SU-DHL-6 (cell line): ENCODE results near the gene KRTAP10-12.

Source experiments
- H2AFZ ChIP-seq: fragments of 200-600 bp; sonication (generic); 2 replicates; pipeline ENCODE4 v1.6.1; 2014; ENCODE audit warnings: low read depth, mild to moderate bottlenecking, moderate library complexity, mixed read lengths, antibody characterized with exemption, low read length; ENCODE audit not compliant: severe bottlenecking
- H3F3A ChIP-seq: fragments of 200-600 bp; shearing (Covaris generic); 2 replicates; pipeline ENCODE4 v1.6.0; 2016; ENCODE audit warnings: antibody characterized with exemption, mild to moderate bottlenecking; ENCODE audit not compliant: insufficient read depth
- H3K27ac ChIP-seq: fragments of 200-600 bp; sonication (generic); 2 replicates; pipeline ENCODE4 v1.5.1; 2016; ENCODE audit warnings: low read depth, mild to moderate bottlenecking, low read length, moderate library complexity, mixed read lengths
- H3K27me3 ChIP-seq: fragments of 200-600 bp; sonication (generic), shearing (Covaris generic); 2 replicates; pipeline ENCODE4 v1.6.0; 2014; ENCODE audit warnings: mild to moderate bottlenecking, low read length
- H3K36me3 ChIP-seq: fragments of 200-600 bp; sonication (generic); 2 replicates; pipeline ENCODE4 v1.6.1; 2014; ENCODE audit warnings: mild to moderate bottlenecking, low read length, mixed read lengths
- H3K4me2 ChIP-seq: fragments of 300-600, 200-600 bp; shearing (Covaris generic), sonication (generic); 2 replicates; pipeline ENCODE4 v1.6.0; 2014; ENCODE audit warnings: low read length, low read depth, mild to moderate bottlenecking; ENCODE audit not compliant: poor library complexity, severe bottlenecking
- H3K4me3 ChIP-seq: fragments of 200-600 bp; sonication (generic); 2 replicates; pipeline ENCODE4 v1.5.1; 2014; ENCODE audit warnings: antibody characterized with exemption, low read length, mild to moderate bottlenecking, mixed read lengths; ENCODE audit not compliant: insufficient read depth, poor library complexity, severe bottlenecking
- H3K79me2 ChIP-seq: fragments of 200-600 bp; sonication (generic); 2 replicates; pipeline ENCODE4 v1.6.1; 2014; ENCODE audit warnings: mild to moderate bottlenecking, low read length, moderate library complexity; ENCODE audit not compliant: insufficient read depth
- H3K9ac ChIP-seq: fragments of 200-600 bp; sonication (generic); 2 replicates; pipeline ENCODE4 v1.7.0; 2014; ENCODE audit warnings: mild to moderate bottlenecking, low read length
- H3K9me2 ChIP-seq: fragments of 200-600 bp; sonication (generic); replicated peaks from 2 replicates; pipeline ENCODE4 v1.6.1; 2014; ENCODE audit warnings: low read length; ENCODE audit not compliant: insufficient read depth
- H3K9me3 ChIP-seq: fragments of 200-600 bp; sonication (generic); 2 replicates; pipeline ENCODE4 v1.6.1; 2014; ENCODE audit warnings: low read length, mixed read lengths; ENCODE audit not compliant: insufficient read depth
- H4K20me1 ChIP-seq: fragments of 200-600 bp; sonication (generic); 2 replicates; pipeline ENCODE4 v1.6.1; 2014; ENCODE audit warnings: low read depth, mild to moderate bottlenecking, antibody characterized with exemption, low read length, moderate library complexity, mixed read lengths
- EZH2phosphoT487 ChIP-seq: fragments of 200-600 bp; sonication (generic), shearing (Covaris generic); conservative IDR thresholded peaks from 2 replicates; pipeline ENCODE4 v1.6.1; 2018; ENCODE audit warnings: mild to moderate bottlenecking, antibody characterized with exemption, low read length, moderate library complexity, mixed read lengths
- TF ChIP-seq, protein P1 (sequence below): fragments of 200-600 bp; sonication (generic); IDR thresholded peaks from one replicate; pipeline ENCODE4 v1.5.1; 2017; ENCODE audit warnings: antibody characterized with exemption, mild to moderate bottlenecking, low read length, moderate library complexity; ENCODE audit not compliant: insufficient read depth, poor library complexity, severe bottlenecking

Gene KRTAP10-12

DNA sequence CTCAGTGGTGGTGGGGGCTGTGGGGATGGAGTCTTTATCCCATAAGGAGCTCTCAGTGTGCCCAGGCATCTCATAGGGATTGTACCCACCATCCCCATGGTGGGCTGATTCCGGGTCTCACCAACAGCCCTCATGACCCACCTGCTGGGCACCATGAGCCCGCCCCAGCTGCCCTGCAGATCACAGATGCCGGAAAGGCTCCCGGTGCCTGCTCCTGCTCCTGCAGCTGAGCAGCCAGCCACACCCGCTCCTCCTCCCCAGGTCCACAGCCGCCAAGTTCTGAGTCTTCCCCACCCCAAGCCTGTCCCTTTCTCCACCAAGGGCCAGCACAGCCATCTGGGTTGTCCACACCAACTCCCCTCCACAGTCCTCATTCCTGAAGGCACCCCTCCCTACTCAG is 29.9 kb downstream of the KRTAP10-12 start:
- H3K4me2 ChIP-seq = no peak overlapping the region
- H3K9me2 ChIP-seq = no peaks in the 10 kb centered on the region
- no peaks in the 10 kb centered on the region for H3F3A ChIP-seq
- H2AFZ ChIP-seq = no peak overlapping the region
- no peak overlapping the region for H3K27ac ChIP-seq
- H3K79me2 ChIP-seq = no peaks in the 10 kb centered on the region
- no peaks in the 10 kb centered on the region for H4K20me1 ChIP-seq
- no peak for TF ChIP-seq EZH2phosphoT487
- TF ChIP-seq, protein P1, sequence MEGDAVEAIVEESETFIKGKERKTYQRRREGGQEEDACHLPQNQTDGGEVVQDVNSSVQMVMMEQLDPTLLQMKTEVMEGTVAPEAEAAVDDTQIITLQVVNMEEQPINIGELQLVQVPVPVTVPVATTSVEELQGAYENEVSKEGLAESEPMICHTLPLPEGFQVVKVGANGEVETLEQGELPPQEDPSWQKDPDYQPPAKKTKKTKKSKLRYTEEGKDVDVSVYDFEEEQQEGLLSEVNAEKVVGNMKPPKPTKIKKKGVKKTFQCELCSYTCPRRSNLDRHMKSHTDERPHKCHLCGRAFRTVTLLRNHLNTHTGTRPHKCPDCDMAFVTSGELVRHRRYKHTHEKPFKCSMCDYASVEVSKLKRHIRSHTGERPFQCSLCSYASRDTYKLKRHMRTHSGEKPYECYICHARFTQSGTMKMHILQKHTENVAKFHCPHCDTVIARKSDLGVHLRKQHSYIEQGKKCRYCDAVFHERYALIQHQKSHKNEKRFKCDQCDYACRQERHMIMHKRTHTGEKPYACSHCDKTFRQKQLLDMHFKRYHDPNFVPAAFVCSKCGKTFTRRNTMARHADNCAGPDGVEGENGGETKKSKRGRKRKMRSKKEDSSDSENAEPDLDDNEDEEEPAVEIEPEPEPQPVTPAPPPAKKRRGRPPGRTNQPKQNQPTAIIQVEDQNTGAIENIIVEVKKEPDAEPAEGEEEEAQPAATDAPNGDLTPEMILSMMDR = no peak
- H3K9me3 ChIP-seq = no peaks in the 10 kb centered on the region
- no peak overlapping the region for H3K4me3 ChIP-seq
- no peaks in the 10 kb centered on the region for H3K27me3 ChIP-seq
- H3K36me3 ChIP-seq = no peaks in the 10 kb centered on the region
- no peak overlapping the region for H3K9ac ChIP-seq

DNA sequence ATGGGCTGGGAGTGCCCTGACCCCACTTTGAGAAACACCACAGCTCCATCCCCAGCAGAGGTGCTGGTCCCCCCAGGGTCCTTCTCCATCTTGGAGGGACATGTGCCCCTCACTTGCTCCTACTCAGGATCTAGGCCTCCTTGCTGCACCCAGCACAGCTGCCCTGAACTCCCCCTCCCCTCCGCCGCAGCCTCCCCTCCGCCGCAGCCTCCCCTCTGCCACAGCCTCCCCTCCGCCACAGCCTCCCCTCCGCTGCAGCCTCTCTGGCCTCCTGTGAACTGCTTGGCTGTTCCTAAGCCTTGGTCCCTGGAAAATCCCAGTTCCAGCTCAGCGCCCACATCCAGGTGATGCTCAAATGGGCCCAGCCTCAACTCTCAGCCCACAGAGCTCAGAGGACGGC is 30.3 kb downstream of the KRTAP10-12 start:
- no peaks in the 10 kb centered on the region for H3K9me2 ChIP-seq
- H3K4me3 ChIP-seq = no peak overlapping the region
- no peak for TF ChIP-seq EZH2phosphoT487
- TF ChIP-seq, protein P1 = no peak
- no peak overlapping the region for H3K27ac ChIP-seq
- H3K36me3 ChIP-seq = no peaks in the 10 kb centered on the region
- H3K27me3 ChIP-seq = no peaks in the 10 kb centered on the region
- no peaks in the 10 kb centered on the region for H3K79me2 ChIP-seq
- H3K9ac ChIP-seq = no peak overlapping the region
- no peak overlapping the region for H3K4me2 ChIP-seq
- H2AFZ ChIP-seq = no peak overlapping the region
- no peaks in the 10 kb centered on the region for H3F3A ChIP-seq
- H4K20me1 ChIP-seq = no peaks in the 10 kb centered on the region
- no peaks in the 10 kb centered on the region for H3K9me3 ChIP-seq

DNA sequence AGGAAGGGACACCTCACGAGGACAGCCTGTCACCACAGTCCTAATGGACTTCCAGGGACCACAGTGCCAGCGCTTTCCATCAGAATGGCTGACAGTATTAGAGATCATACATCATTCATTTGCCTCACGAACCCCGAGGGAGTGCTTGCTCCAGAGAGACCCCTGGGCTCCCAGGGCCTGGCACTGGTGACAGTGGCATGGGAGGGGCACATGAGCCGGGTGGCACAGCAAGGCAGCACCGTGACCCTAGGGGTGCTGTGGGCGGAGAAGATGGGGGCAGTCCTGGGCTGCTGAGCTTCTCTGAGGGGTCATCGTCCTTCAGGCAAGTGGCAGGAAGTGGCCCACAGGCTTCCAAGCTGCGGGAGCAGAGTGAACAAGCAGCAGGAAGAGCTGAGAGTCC is 30.8 kb downstream of the KRTAP10-12 start:
- Histone ChIP-seq H3K79me2 (no peaks in the 10 kb centered on the region), H3K9me3 (no peaks in the 10 kb centered on the region), H3K9ac (no peak overlapping the region), H3K27me3 (no peaks in the 10 kb centered on the region), H3K36me3 (no peaks in the 10 kb centered on the region), H3K27ac (no peak overlapping the region), H3K4me3 (no peak overlapping the region), H3F3A (no peaks in the 10 kb centered on the region), H2AFZ (no peak overlapping the region), H3K9me2 (no peaks in the 10 kb centered on the region), H3K4me2 (no peak overlapping the region), H4K20me1 (no peaks in the 10 kb centered on the region)
- TF ChIP-seq, protein P1 = no peak
- no peak for TF ChIP-seq EZH2phosphoT487

DNA sequence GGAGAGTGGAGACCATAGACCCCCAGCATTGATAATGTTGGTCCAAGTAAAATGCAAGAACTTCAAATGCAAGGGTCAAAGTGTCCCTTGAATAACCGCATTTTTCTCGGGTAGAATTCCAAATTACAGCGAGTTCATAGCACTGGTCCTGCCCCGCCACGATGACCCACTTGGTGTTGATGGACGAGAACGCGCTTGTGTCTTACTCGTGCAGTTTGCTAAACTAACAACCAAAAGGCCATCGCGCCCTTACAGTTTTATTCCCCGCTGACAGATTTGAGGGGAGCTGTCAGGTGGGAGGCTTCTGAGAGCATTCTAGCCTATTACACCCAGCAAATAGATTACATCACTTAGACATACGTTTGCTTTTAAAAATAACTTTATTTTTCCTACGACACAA is 31.7 kb downstream of the KRTAP10-12 start:
- Histone ChIP-seq H3K9ac (no peak overlapping the region), H4K20me1 (no peaks in the 10 kb centered on the region), H3K9me2 (no peaks in the 10 kb centered on the region), H3K36me3 (no peaks in the 10 kb centered on the region), H3F3A (no peaks in the 10 kb centered on the region), H3K27me3 (no peaks in the 10 kb centered on the region), H3K79me2 (no peaks in the 10 kb centered on the region), H3K4me3 (no peak overlapping the region), H3K4me2 (no peak overlapping the region), H3K27ac (no peak overlapping the region), H3K9me3 (no peaks in the 10 kb centered on the region), H2AFZ (no peak overlapping the region)
- TF ChIP-seq, protein P1 = no peak
- TF ChIP-seq EZH2phosphoT487 = no peak
